Activated CD8-positive, alpha-beta memory T cell treated with anti-CD3 and anti-CD28 coated beads, Interleukin-2, amount 50 U/mL, for 48 hours (primary cell): ENCODE data around the gene CFAP73.
"Not testable (repeated sequence)": the region's sequence is repeated elsewhere in the genome, so short reads cannot be mapped to it uniquely, and the experiment has no call there.

Source experiments
- DNase-seq: peaks from one replicate; pipeline ENCODE4 v3.0.0-alpha.2; 2020

The CFAP73 gene

DNA sequence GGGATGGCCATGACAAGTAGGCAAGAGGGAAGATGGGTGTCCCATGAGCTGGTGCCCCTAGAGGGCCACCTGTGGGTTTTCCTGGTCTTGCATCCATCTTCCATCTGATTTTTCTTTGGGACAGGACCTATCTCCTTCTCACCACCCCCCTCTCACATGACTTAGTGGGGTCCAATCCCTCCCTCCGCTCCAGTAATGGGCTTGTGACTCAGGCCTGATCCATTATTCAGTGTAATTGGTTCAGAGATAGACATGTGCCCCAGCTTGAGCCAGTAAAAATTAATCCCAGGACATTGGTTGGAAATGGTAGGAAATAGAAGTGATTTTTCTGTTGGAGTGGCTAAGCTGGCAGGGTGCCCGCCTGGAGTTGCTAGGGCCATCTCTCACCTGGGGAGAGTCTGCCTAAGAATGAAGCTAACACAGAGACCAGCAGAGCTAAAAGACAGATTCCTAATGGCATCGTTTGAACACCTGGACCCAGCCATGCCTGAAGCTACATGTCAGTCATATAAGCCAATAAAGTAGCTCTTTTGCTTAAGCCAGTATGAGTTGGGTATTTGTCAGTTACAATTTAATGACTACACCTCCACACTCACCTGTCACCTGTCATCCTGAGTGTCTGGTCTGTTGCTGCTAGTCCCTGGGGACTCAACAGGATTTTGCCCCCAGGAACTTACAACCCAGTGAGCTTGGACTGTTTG is 28.7 kb upstream of the CFAP73 start:
- no peak for DNase-seq

DNA sequence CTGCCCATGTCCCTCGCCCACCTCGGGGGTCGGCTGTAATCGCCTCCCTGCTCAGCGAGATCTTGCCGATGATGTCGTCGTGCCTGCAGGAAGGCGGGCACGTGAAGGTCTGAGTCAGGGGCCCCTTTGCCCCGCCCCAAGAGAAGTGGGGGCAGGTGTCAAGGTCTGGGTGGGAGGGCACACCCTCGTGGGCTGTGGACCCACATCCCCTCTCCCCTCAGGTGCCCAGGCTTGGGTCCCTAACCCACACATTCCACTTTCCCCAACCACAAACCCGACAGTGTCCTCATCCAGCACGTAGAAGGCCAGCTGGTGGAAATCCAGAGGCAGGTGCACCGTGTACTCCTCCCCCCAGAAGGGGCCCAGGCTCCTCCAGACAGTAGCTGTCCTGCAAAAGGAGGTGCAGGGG is 21.7 kb upstream of the CFAP73 start:
- DNase-seq = no peak

DNA sequence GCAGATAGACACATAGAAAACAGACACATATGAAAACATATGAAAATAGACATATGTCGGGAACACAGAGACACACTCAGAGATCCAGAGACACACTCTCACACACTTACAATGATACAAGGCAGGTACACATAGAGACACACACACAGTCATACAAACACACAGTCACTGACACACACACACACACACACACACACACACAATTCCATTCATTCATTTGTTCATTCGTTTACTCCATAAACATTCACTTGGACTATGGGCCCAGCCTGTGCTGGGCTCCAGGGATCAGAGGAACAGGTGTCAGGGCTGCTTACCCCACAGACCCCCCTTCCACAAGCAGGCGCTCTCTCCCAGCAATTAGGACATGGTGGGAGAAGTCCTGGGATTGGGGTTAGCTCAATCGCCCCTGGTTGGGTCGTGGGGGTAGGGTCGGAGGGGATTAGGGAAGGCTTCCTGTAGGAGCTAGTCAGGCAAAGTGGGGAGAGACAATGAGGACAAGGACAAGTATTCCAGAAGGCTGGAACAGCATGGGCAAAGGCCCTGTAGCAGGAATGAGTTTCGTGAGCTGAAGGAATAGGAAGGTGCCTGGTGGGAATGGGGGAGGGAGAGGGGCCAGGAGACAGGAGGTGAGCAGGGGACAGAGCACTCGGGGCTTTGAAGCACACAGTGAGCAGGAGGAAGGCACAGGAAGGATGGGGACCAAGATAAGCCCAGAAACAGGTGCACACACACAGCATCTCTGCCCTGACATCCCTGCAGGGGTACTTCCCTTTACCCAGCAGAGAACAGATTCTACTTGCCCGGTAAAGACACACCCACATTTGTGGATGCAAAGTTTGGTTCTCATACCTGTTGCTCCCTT is 20.5 kb upstream of the CFAP73 start:
- DNase-seq = no peak

DNA sequence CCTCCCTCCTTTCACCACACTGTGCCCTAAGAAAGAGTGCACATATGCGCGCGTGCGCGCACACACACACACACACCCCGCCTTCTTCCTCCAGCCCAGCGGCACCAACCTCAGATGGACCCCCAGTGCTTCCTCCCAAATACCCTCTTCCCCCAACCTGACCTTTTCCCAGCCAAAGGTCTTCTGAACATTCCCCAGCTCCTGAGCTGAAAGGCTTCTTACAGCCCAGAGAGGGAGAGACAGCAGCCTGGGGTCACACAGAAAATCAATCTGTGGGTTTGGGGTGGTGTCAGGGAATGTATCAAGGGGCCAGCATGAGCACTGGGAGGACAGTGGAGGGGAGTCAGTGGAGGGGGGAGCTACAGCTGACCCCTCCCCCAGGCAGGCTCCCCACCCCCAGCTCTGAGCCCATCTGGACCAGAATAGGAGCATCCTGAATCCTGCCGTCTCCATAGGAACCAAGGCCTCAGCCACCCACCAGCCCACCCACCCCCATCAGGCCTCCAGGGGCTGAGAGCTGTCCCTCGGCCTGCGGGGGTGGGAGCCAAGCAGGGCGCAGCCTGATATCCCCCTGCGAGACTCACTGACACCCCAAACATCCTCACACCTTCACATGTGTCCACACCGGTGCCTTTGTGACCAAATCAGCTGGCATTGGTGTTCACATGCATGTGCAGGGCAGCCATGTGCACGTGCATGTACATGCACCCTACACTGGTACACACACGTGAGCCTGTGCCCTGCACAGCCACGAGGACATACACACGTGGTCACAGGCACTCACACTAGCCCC is 19.7 kb upstream of the CFAP73 start:
- DNase-seq = no peak

DNA sequence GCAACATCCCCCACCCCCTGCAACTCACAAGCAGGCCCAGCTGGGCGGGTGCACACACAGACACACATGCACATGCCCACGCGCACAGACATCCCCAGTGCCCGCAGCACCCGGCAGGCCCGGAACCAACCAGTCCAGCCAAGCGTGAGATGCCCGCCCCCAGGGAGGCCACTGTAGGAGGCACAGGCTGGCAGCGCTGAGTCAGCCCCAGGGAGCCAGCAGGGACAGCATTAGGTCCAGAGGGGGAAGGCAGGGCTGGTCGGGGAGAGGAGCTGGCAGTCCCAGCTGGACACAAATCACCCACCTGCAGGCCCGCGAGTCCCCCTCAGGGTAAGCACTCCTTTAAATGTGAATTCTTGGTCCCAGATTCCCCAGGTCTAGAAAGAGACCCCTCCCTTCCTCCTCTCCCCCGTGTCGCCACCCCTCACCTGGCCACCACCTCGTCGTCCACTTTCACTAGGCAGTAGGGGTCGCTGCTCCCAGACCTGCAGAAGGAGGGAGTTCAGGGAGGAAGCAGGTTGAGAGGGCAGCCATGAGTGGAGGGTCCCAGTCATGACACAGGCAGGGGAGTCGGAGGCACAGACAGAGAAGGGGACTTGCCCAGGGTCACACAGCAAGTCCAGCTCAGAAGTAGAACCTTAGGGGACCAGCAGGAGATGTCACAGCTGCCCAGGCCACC is 18.9 kb upstream of the CFAP73 start:
- DNase-seq = no peak

DNA sequence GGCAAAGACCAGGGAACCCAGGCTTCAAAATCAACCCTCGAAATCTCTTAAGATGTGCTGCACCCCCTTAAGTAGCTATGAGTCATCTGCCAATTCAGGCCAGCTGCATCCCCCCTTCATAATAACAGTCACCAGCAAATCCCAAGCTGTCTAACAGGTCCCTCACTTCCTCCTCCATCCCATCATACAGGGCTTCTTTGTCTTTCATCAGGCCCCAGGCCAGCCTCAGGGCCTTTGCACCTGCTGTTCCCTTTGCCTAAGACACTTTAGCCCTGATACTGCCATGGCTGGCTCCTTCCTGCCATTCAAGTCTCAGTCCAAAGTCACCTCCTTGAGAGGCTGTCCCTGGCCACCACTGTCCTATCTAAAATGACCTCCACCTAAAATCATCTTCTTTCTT is 18.0 kb upstream of the CFAP73 start:
- no peak for DNase-seq

DNA sequence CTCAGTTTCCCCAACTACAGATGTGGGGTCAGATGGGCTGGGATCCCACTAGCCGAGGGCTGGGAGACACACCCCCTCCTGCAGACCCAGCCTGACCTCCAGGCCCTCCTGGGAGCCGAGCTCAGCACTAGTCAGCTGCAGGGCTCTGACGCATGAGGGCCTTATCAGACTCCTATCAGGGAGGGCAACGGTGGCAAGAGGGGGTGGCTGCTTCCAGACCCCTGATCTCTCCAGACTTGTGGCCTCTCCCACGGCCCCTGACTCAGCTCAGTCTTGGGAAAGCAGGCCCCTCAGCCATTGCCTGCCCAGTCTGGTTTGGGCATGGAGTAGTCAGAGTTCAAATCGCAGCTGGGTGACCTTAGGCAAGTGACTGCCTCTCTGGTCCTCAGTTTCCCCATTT is 16.5 kb upstream of the CFAP73 start:
- DNase-seq = no peak

DNA sequence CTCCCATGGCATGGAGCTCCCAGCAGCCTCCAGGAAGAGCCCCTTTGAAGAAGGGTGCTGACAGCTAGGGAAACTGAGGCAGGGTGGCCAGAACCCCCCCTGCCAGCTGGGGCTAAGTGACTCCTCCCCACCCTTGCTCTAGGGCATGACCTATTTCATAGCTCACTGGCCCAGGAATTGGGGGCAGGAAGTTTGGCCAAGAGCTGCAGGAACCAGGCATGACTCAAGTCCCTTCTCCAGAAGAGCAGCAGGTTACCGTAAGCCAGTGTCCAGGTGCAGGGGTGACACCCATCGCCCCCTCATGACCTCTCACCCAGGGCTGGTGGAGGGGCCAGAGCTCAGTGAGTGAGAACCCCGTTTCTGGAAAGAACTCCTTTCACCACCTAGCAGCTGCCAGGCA is 15.9 kb upstream of the CFAP73 start:
- DNase-seq = no peak

DNA sequence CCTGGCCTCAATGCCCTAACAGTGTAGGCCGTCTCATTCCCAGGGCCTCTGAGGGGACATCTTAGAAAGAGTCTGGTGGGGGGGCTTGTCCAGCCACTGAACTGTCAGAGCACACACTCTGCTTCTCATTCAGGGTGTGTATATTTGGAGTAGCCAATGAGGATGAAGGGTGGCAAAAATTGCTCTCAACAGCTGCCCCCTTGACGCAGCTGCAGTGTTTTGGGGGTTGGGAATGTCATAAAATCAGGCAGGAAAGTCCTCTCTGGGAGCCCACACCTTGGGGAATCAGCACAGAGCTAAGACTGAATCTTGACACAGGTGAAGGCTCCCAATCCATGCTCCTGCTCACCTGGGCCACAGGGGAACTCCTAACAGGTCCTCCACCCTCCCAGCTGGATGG is 15.5 kb upstream of the CFAP73 start:
- DNase-seq = no peak

DNA sequence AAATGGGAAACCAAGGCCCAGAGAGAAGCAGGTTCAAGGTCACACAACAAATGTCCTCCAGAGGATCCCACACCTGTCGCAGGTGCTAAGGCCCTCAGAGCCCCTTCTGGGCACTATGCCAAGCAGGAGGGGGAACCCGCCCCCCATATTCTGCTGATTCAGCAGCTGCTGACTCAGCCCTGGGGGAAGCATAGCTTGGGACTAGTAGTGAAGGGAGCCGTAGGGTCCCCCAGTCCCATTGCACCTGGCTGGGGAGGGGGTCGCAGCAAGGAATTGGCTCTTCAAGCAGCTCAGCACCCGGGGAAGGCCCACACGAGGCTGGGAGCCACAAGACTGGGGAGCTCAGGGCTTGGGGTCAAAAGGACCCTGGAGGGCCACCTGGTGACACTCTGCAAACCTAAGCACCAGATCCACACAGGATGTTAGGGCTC is 15.0 kb upstream of the CFAP73 start:
- no peak for DNase-seq

DNA sequence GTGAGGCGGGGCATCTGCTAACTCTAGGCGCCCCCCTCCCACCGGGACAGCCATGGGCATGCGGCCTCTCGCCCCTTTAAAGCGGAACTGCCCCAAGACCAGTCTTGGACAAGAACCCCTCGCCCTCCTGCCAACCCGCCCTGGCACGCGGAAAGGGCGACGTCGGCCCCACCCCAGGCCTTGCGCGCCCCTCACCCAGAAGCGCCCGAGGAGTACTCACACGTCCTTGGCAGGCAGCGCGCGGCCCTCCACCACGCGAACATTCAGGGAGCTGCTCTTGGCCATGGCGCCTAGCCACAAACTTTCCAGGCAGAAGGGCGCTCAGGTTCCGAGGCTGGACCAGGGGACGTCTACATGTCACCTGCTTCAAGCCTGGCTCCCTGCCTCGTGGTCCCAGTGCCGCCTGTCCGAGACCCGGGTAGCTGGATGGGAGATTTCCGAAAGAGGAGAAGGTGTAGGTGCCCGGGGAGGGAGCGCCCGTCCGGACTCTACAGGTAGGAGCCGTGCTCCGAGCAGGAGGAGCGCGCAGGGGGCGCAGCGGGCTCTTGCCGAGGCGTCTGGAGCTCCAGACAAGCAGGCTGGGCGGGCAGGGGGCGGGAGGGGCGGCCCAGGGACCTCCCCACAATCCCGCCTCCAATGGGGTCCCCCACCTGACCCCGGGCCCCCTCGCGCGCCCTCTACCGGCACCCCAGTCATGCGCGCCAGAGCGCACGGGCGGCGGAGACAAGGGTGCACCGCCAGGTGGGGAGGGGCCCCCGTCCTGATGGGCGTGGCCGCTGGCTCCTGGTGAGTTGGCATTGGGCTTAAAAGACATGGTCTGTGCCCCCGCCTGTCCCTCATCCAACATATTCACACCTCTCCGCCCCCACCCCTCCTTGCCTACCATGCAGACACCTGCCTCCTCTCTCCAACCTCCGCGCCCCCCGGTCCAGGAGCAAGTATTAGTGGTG is 14.1 kb upstream of the CFAP73 start, which contains the start of gene RASAL1:
Gene RASAL1, minus strand, starts transcription at position 584 of the 950 bp plus-strand sequence. Its CDS starts 299 bp downstream, at position 285.
- DNase-seq = peak; percentile 94

DNA sequence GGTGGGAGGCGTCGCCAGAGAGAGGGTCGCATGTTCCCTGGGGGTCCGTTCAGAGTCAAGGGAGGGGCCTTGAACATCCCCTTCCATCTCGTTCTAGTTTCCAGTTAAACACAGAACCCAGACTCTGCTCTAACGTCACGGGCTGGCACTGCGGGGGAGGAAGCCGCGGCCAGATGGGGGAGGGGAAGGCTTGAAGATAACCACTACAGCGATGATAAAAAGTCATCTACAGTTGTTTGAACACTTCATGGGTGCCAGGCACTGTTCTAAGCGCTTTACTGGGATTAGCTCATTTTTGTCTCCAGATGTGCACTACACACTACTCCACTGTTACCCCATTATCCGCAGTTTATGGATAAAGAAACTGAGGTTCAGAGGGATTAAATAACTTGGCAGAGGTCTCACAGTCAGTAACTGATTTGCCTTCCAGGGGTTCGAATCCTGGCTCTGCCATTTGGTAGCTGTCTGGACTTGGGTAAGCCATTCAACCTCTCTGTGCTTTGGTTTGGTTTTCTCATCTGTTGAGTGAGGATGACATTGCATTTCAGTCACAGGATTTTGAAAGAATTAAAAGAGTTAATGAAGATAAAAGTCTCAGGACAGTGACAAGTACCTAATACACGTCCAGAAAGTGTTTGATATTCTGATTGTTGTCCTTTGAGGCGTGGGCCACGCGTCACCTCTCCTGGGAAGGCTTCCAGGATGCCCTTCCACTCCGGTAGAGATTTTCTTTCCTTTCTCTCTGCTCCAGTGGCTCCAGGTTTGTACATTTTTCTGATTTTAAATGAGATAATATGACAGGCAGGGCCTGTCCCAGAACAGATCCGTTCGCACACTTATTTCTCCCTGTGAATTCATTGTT is 13.2 kb upstream of the CFAP73 start:
- peak; percentile 80 for DNase-seq

DNA sequence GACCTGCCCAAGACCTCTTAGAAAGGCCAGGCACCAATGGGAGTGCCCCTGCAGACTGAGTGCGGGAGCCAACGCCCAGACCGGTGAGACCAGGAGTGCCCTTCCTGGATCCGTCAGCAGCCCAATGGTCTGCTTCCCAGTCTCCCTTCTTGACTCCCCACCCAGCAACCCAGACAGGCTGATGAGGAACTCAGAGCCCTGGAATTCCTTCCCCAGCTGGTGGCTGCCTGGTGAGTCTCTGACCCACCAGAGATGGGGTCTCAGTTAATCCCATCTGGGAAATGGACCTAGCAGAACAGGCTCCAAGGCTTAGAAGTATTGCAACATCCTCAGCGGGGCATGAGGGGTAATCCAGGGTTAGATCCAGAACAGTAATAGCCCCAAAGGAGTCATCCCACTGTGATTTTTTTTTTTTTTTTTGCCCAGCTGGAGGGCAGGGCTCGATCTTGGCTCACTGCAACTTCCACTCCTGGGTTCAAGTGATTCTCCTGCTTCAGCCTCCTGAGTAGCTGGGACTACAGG is 12.5 kb upstream of the CFAP73 start:
- no peak for DNase-seq

DNA sequence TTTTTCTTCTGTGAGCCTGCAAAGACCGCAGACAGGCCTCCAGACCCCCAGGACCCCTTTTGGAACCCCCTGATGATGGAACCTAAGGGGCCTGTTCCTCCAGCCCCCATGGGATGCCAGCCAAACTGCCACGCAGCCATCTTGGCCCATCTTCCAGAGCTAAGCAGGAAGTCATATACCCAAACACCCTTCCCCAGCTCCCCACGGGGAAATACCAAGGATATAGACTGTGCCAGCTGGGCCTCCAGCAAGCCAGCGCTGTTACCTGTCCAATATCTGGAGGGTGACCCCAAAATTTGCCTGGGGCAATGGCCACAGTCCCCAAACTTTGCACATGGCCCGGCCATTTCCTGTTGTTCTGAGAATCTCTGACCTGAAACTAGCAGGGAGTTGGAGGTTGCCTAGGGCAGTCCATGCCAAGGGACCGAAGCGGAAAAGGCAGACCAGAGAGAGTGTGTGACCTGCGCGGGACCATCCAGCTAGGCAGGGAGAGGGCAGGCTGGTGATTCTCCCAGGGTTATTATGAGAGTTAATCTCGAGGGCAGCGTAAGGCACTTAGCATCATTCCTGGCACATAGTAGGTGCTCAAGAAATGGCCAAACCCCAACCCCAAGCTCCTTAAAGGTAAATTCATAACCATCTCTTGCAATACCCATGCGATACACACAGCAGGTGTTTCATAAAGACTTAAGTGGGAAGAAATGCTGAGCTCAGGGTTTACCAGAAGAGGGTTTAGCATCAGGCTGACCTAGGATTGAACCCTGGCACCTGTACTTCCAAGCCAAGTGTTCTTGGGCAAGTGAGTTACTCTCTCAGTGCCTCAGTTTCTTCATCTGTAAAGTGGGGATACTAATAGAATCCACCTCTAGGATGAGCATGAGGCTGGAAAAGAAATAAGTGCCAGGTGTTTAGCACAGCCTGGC is 11.4 kb upstream of the CFAP73 start:
- DNase-seq = no peak

DNA sequence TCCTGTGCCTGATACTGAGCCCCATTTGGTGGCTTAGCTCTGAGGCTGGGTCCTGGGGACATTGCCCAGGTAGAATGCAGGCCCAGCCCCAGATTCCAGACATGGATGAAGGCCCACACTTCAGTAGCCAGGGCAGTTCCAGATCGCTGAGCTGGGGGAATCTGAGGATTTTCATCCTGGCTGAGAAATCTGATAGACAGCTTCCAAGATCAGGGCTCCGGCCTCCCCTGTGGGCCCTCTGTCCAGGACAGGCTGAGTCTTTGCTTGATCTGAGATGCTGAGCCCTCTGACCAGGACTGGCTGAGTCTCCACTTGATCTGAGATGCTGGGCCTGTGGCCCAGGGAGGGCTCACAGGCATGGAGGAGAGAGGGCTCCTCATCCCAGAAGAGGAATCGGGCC is 10.7 kb upstream of the CFAP73 start:
- DNase-seq = no peak

DNA sequence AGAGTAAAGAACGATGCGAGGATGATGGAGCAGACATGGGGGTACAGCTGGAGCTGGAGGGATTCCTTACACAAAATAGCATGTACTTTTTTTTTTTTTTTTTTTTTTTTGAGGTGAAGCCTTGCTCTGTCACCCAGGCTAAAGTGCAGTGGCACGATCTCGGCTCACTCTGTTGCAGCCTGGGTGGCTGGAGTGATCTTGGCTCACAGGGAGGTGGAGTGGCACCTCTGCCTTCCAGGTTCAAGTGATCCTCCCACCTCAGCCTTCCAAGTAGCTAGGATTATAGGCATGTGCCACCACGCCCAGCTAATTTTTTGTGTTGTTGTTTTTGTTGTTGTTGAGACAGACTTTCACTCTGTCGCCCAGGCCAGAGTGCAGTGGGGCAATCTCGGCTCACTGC is 8.8 kb upstream of the CFAP73 start:
- no peak for DNase-seq

DNA sequence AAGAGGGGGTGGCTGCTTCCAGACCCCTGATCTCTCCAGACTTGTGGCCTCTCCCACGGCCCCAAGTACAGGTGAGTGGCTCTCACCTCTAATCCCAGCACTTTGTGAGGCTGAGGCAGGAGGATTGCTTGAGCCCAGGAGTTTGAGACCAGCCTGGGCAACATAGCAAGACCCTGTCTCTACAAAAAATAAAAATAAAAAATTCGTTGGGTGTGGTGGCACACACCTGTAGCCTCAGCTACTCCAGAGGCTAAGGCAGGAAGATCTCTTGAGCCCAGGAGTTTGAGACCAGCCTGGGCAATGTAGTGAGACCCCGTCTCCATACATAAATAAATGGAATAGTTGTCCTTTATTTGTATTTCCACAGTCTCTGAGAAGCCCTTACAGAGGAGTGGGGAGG is 7.8 kb upstream of the CFAP73 start:
- DNase-seq = not testable (repeated sequence)

DNA sequence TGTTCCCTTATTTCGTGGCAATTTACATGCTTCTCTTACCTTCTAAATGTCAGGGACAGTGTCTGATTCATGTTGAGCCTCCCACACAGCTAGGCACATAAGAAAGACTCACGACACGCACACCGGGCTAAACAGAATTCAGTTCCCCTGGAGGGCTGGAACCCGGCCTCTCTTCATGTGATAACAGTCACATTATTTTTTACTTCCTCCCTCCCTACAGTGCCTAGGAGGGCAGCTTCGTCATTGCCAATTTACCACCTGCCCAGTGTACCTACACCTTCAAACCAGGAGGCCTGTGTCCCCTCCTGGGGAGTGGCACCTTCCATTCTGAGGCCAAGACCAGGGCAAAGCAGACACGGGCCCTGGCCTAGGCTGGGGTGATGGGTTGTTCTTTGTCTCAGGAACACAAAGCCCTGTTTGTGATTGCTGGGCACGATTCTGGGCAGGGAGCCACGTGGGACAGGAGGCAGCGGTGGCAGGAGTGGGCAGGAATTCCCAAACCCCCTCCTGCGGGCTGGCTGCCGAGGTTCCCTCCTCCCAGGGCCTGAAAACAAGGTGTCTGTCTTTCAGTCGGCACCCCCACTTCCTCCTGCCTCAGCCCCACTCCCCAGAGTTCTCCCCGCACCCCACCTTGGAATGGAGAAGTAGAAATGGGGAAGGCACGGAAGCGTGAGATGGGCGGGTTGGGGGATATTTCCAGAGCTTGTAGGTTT is 7.2 kb upstream of the CFAP73 start:
- DNase-seq = no peak
